WTC11 (cell line): ENCODE measurements around the gene NPLOC4.

Source experiments
- ATF1 ChIP-seq: sonication (generic); formaldehyde crosslinking; IDR thresholded peaks from 2 replicates; pipeline ENCODE4 v1.8.1; 2023; ENCODE audit warnings: mild to moderate bottlenecking, moderate library complexity, missing genetic modification reagents
- CREB1 ChIP-seq: sonication (generic); formaldehyde crosslinking; IDR thresholded peaks from 2 replicates; pipeline ENCODE4 v1.8.0; 2023; ENCODE audit warnings: mild to moderate bottlenecking, missing genetic modification reagents
- GABPB1 ChIP-seq: sonication (generic); formaldehyde crosslinking; IDR thresholded peaks from 2 replicates; pipeline ENCODE4 v1.8.1; 2023; ENCODE audit warnings: mild to moderate bottlenecking, missing genetic modification reagents
- JUN ChIP-seq: sonication (generic); formaldehyde crosslinking; IDR thresholded peaks from 2 replicates; pipeline ENCODE4 v1.8.0; 2023; ENCODE audit warnings: mild to moderate bottlenecking, missing genetic modification reagents
- TCF7 ChIP-seq: sonication (generic); formaldehyde crosslinking; IDR thresholded peaks from 2 replicates; pipeline ENCODE4 v1.8.0; 2022; ENCODE audit warnings: mild to moderate bottlenecking, low read depth, missing genetic modification reagents, moderate library complexity
- TEAD4 ChIP-seq: sonication (generic); formaldehyde crosslinking; IDR thresholded peaks from 2 replicates; pipeline ENCODE4 v1.8.0; 2022; ENCODE audit warnings: mild to moderate bottlenecking, missing genetic modification reagents
- TP53 ChIP-seq: sonication (generic); formaldehyde crosslinking; IDR thresholded peaks from 2 replicates; pipeline ENCODE4 v1.8.1; 2023; ENCODE audit warnings: mild to moderate bottlenecking, missing genetic modification reagents
- ZBTB21 ChIP-seq: sonication (generic); formaldehyde crosslinking; IDR thresholded peaks from 2 replicates; pipeline ENCODE4 v1.8.1; 2023; ENCODE audit warnings: mild to moderate bottlenecking, missing genetic modification reagents, borderline replicate concordance
- TF ChIP-seq, protein P1 (sequence below): fragments of 200-600 bp; IDR thresholded peaks from 2 replicates; pipeline ENCODE4 v1.8.0; 2022; ENCODE audit warnings: antibody characterized with exemption
- TF ChIP-seq, protein P2 (sequence below): sonication (generic); formaldehyde crosslinking; IDR thresholded peaks from 2 replicates; pipeline ENCODE4 v1.8.0; 2022; ENCODE audit warnings: missing genetic modification reagents
- TF ChIP-seq, protein P3 (sequence below): sonication (generic); formaldehyde crosslinking; IDR thresholded peaks from 2 replicates; pipeline ENCODE4 v1.8.0; 2022; ENCODE audit warnings: mild to moderate bottlenecking, missing genetic modification reagents

DNA sequence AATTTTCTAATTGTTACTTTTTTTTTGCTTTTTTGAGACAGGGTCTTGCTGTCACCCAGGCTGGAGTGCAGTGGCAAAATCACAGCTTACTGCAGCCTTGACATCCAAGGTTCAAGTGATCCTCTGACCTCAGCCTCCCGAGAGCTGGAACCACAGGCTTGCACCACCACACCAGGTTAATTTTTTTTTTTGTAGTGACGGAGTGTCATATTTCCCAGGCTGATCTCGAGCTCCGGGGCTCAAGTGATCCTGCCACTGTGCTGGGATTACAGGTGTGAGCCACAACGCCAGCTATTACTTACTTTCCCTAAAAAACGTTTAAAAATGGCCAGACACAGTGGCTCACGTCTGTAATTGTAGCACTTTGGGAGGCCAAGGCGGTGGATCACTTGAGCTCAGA lies 6.6 kb downstream of the NPLOC4 start:
- no peak for TF ChIP-seq JUN
- TF ChIP-seq, protein P1, sequence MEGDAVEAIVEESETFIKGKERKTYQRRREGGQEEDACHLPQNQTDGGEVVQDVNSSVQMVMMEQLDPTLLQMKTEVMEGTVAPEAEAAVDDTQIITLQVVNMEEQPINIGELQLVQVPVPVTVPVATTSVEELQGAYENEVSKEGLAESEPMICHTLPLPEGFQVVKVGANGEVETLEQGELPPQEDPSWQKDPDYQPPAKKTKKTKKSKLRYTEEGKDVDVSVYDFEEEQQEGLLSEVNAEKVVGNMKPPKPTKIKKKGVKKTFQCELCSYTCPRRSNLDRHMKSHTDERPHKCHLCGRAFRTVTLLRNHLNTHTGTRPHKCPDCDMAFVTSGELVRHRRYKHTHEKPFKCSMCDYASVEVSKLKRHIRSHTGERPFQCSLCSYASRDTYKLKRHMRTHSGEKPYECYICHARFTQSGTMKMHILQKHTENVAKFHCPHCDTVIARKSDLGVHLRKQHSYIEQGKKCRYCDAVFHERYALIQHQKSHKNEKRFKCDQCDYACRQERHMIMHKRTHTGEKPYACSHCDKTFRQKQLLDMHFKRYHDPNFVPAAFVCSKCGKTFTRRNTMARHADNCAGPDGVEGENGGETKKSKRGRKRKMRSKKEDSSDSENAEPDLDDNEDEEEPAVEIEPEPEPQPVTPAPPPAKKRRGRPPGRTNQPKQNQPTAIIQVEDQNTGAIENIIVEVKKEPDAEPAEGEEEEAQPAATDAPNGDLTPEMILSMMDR = no peak
- no peak for TF ChIP-seq TP53
- TF ChIP-seq CREB1 (CRISPR knock-in tag) = no peak
- TF ChIP-seq, protein P2, sequence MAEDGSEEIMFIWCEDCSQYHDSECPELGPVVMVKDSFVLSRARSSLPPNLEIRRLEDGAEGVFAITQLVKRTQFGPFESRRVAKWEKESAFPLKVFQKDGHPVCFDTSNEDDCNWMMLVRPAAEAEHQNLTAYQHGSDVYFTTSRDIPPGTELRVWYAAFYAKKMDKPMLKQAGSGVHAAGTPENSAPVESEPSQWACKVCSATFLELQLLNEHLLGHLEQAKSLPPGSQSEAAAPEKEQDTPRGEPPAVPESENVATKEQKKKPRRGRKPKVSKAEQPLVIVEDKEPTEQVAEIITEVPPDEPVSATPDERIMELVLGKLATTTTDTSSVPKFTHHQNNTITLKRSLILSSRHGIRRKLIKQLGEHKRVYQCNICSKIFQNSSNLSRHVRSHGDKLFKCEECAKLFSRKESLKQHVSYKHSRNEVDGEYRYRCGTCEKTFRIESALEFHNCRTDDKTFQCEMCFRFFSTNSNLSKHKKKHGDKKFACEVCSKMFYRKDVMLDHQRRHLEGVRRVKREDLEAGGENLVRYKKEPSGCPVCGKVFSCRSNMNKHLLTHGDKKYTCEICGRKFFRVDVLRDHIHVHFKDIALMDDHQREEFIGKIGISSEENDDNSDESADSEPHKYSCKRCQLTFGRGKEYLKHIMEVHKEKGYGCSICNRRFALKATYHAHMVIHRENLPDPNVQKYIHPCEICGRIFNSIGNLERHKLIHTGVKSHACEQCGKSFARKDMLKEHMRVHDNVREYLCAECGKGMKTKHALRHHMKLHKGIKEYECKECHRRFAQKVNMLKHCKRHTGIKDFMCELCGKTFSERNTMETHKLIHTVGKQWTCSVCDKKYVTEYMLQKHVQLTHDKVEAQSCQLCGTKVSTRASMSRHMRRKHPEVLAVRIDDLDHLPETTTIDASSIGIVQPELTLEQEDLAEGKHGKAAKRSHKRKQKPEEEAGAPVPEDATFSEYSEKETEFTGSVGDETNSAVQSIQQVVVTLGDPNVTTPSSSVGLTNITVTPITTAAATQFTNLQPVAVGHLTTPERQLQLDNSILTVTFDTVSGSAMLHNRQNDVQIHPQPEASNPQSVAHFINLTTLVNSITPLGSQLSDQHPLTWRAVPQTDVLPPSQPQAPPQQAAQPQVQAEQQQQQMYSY (CRISPR knock-in tag) = no peak
- no peak for TF ChIP-seq ATF1 (CRISPR knock-in tag)
- TF ChIP-seq, protein P3, sequence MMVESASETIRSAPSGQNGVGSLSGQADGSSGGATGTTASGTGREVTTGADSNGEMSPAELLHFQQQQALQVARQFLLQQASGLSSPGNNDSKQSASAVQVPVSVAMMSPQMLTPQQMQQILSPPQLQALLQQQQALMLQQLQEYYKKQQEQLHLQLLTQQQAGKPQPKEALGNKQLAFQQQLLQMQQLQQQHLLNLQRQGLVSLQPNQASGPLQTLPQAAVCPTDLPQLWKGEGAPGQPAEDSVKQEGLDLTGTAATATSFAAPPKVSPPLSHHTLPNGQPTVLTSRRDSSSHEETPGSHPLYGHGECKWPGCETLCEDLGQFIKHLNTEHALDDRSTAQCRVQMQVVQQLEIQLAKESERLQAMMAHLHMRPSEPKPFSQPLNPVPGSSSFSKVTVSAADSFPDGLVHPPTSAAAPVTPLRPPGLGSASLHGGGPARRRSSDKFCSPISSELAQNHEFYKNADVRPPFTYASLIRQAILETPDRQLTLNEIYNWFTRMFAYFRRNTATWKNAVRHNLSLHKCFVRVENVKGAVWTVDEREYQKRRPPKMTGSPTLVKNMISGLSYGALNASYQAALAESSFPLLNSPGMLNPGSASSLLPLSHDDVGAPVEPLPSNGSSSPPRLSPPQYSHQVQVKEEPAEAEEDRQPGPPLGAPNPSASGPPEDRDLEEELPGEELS (CRISPR knock-in tag) = no peak
- TF ChIP-seq GABPB1 (CRISPR knock-in tag) = no peak
- no peak for TF ChIP-seq TEAD4
- no peak for TF ChIP-seq ZBTB21 (CRISPR knock-in tag)
- TF ChIP-seq TCF7 (CRISPR knock-in tag) = no peak
